ENCODE results near the gene PLET1.
"Not testable (repeated sequence)": the region's sequence is repeated elsewhere in the genome, so short reads cannot be mapped to it uniquely, and the experiment has no call there.

PLET1 gene

GRCh38 chr11:112212710-112213109 is 48.0 kb downstream of the PLET1 start:
- no peak for DNase-seq (ENCODE audit: low read depth, low spot score)

GRCh38 chr11:112212290-112212689 is 48.4 kb downstream of the PLET1 start:
- no peak for DNase-seq (ENCODE audit: low read depth, low spot score)

- DNase-seq (ENCODE audit: low read depth, low spot score), result no peak
Observed at GRCh38 chr11:112211536-112211935, 49.1 kb downstream of the PLET1 start.

GRCh38 chr11:112210890-112211289 is 49.8 kb downstream of the PLET1 start:
- DNase-seq (ENCODE audit: low read depth, low spot score), result no peak

- no peak for DNase-seq (ENCODE audit: low read depth, low spot score)
Observed at GRCh38 chr11:112206071-112206470, 54.6 kb downstream of the PLET1 start.

- DNase-seq (ENCODE audit: low read depth, low spot score), result no peak
Observed at GRCh38 chr11:112200252-112200651, 60.4 kb downstream of the PLET1 start.

GRCh38 chr11:112199101-112199500 is 61.6 kb downstream of the PLET1 start:
- not testable (repeated sequence) for DNase-seq (ENCODE audit: low read depth, low spot score)
